HFF-Myc (cell line): ENCODE measurements around the gene ATP8B3.
"Not testable (repeated sequence)": the region's sequence is repeated elsewhere in the genome, so short reads cannot be mapped to it uniquely, and the experiment has no call there.

Experiments used
- DNase-seq: peaks from one replicate; pipeline ENCODE4 v3.0.0-alpha.2; 2011; ENCODE audit warnings: low read depth; ENCODE audit errors: extremely low read depth
- H3K4me3 ChIP-seq: replicated peaks from 2 replicates; pipeline ENCODE4 v1.5.1; 2011; ENCODE audit warnings: low read depth, mild to moderate bottlenecking, control low read depth, low read length
- CTCF ChIP-seq: IDR thresholded peaks from 2 replicates; pipeline ENCODE4 v1.5.1; 2012; ENCODE audit warnings: mild to moderate bottlenecking, low read depth, low read length, control low read depth; ENCODE audit errors: missing control alignments

Gene ATP8B3

GRCh38 chr19:1765232-1765903 is 46.7 kb downstream of the ATP8B3 start:
- no peak for DNase-seq
- no peak for TF ChIP-seq CTCF
- H3K4me3 ChIP-seq, result no peak overlapping the region

GRCh38 chr19:1764729-1765128 is 47.3 kb downstream of the ATP8B3 start:
- TF ChIP-seq CTCF, result no peak
- DNase-seq, result no peak
- no peak overlapping the region for H3K4me3 ChIP-seq

DNA sequence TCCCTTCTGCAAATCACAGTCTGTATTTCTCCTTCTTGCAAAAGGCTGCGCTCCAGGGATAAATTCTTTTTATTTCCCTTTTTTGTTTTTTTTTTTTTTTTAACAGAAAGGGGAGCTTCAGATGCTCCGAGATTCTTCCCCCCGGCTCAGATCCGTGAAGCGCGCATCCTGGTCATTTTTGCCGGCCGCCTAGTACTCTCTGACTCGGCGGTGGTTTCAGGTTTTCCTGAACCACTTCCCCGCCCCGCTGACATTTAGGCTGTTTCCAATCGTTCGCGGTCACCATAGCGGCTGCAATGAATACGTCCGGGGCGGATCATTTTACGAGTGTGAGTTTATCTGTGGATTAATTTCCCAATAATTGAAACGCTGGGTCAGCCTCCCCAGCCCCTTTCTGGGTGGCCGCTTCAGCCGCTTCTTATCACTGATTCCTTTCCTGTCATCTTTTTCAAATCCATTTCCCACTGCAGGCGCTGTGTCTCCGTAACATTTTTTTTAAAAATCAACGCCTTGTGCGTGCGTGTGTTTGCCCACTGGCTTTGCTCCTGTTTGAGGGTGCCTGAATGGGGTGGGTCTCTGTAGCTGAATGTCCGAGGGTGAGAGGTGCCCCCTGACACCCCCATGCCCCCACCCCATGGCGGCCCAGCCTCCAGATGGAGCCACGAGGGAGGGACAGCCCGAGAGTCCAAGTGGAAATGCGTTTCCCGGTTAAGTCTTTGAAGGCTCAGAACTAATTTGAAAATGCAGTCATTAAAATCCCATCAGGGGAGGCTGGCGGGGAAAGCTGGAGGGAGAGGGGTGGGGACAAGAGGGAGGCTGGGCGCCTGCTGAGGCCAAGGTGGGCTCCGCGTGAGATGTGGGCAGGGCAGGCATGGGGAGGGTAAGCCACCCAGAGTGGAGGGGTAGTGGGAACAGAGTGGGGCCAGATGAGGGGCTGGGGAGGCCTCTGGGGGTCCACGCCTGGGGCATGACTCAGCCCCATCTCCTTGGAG is 48.1 kb downstream of the ATP8B3 start:
- DNase-seq, result no peak
- H3K4me3 ChIP-seq, result no peak overlapping the region
- TF ChIP-seq CTCF, result no peak

DNA sequence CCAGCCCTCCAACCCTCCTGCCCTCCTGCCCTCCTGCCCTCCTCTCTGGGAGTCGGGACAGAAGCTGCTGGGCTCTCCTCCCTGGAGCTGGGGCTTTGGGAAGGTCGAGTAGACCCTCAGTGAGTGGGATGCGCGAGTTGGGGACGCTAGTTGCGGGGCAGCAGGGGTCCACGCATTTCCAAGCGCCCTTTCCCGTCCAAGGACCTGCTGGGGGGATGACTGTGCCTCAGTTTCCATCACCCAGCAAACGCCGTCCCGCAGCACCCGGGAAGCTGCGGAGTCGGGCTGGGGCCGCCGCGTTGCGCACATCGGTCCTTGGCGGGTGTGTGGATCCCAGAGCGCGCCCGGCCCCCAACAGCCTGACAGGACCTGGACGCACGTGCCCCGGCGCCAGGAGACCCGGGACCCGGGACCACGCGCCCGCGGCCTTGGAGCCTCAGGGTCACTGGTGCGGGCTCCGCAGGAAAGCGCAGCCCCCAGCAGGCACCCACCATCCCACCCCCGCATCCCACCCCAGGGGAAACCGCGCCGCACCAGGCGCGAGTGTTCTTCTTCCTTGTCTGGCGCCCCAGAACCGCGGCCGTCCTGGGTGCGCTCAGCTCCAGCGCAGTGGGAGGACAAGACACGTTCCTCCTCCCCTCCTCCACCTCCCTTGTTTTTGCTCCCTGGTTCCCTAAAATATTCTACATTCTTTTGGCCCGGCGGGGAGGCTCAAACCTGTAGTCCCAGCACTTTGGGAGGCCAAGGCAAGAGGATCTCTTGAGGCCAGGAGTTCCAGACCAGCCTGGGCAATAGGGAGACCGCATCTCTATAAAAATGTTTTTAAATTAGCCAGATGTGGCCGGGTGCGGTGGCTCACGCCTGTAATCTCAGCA is 49.6 kb downstream of the ATP8B3 start:
- no peak for TF ChIP-seq CTCF

DNA sequence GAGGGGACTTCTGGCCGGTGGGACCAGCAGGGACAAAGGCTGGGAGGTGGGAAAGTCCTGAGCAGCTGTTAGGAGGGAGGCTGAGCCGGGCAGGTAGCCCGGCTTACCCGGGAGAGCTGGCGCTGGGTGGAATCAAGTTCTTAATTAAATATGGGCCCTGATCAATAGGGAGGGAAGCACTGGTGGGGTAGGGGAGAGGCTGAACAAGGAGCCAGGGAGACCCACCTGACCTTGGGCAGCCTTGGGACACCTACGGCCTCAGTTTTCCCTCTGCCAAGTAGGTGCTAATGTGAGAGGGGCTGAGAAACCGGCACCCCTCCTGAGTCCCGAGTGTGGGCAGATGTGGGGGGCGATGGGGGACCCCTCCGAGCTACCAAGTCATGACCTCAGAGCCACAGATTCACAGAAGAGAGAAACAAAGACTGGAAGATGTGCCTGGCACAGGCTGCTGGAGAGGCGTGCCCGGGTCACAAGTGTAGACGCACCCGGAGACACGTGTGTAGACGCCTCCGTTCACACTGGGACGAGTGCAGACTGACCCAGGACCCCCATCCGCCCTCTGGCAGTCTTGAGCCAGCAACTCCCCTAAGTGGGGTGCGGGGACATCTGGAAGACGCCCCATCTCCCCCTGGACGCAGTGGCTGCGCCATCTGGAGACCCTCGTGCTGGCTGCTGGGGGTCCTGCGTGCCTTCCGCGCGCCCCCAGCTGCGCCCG is 50.4 kb downstream of the ATP8B3 start:
- TF ChIP-seq CTCF, result no peak
- DNase-seq, result no peak
- H3K4me3 ChIP-seq, result no peak overlapping the region

More for the DNA sequence above, 49.6 kb downstream of the ATP8B3 start:
- DNase-seq, result no peak
- no peak overlapping the region for H3K4me3 ChIP-seq

GRCh38 chr19:1760786-1761527 is 51.1 kb downstream of the ATP8B3 start:
- H3K4me3 ChIP-seq, DNase-seq: not testable (repeated sequence)
